NCI-H187 treated with DMSO at 0.1 percent for 48 hours (cell line): Measurements from ENCODE around the gene TIMM22.

Source experiments
- DNase-seq: peaks from one replicate; lab custom pipeline; 2025; lab: John Stamatoyannopoulos, UW

TIMM22 gene

DNA sequence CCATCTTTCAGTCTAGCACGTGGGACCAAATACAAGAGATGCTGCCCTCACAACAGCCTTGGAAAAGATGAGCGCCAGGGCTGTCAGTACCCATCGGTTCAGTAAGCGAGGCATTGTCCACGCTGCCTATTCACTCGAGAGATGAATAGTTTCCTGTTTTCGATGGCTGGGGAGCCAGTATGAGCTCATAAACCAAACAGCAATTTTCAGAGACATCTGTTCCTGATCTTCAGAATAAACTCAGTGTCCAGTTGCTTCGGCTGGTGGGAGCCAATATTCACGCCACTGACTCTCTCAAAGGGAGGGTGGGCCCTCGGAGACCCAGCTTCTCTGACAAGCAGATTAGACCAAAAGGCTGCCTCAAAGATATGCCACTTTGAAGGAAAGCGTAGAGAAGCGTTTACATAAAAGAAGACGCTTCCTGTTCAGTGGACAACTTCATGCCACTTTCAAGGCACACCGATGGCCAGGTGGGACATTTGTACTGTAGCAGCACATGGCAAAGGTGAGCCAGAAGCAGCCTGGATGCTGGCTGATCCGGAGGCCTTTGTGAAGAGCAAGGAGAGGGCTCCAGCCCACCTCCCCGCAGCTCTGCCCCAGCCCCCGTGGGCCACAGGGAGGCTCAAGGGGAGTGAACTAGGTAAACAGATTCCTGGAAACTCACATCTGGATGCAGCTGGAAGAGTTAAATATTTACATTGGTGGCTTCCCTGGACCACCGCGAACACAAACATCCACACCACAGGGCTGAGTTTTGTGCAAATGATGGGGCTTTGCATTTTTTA lies 6.0 kb downstream of the TIMM22 start:
- no peak for DNase-seq

DNA sequence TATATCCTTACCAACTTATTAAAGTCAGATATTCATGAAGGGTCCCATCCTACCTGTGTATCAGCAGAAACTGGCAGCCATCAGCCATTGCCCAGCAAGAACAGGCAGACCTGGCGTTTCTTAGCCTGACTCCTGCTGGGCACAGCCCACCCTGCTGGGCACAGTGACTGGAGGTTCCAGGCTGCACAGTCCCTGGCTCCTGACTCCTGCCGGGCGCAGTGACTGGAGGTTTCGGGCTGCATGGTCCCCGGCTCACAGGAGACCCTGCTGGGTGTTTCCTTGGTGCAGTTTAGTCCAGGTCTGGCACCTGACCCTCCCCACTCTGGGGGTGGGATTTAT lies 6.7 kb downstream of the TIMM22 start:
- DNase-seq = no peak

DNA sequence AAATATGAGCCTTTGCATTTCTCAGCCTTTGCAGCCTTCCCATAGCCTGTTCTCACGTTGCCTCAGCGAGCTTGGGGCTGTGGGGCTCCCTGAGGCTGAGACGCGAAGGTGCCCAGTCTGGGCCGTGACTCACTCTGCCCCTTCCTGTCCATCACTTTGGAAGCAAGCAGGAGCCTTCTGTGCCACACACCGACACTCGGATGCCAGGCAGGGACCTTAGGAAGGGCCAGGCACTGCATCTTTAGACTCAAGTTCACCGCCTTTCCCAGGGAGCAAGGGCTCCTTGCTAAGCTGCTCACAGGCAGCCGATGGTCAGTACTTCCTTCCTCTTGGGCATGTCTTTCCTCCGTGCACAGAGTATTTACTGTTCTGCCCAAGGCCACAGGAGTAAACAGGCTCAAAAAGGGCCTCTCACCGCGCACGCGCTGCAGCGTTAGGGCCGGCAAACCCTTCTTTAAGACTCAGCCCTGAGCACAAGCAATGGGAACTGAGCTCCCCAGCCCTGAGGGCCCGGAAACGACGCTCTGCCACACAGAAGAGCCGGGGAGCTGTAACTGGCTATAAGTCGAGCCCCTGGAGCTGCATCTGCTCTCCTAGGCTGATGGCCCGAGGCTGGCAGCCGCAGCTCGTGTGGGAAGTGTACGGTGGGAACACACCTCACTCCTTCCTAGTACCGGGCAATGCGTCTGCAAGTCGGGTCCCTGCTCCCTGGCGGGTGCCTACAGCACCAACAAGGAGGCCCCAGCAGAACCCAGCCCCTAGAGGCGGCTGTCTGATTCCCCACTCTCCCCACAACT lies 7.2 kb downstream of the TIMM22 start:
- no peak for DNase-seq

DNA sequence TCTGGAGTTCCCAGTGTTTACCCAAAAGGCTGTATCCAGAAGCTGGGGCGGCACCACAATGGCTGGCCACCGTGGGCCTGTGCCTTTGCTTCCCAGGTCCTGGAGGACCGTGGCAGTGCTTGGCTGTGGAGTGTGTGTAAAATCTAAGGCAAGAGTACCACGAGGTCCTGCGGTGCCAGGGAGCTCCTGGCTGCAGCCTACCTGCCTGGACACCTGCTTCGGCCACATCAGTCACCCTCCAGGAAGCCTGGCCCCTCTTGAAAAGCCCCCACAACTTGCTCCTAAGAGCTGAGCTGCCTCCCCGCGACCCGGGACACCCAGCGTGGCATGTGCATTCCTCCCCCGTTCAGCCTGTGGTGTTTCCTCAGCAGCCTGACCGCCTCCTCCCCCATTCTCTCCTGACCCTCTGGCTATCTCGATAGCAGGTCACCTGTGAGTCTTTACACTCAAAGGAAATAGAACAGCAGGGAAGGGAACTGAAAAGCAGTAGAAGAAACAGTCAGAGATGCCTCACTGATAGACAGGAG lies 7.9 kb downstream of the TIMM22 start:
- DNase-seq = no peak

DNA sequence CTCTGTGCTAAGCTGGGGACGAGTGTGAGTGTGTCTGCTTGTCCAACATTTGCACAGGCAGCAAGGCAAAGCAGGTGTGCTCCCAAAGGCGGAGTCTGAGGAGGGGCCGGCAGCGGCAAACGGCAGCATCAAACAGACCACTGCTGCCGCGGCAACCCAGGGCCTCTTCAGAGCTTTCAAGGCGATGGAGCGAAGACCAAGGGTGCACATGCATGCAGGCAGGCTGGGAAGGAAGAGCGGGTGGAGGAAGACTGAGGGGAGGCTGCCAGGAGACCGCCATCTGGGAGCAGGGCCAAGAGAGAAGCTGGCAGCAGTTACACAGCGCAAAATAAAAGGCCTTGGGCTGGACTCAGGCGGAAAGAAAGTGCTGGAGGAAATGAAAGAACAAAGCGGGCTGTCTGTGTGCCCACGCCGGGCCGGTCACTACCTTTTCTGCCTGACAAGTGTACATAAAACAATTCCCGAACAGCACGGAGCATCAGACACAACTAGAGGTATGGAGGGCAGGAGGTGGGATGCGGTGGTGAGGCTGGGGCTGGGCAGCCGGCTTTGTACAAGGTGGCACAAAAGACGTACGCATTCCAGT lies 8.5 kb downstream of the TIMM22 start:
- DNase-seq = no peak

DNA sequence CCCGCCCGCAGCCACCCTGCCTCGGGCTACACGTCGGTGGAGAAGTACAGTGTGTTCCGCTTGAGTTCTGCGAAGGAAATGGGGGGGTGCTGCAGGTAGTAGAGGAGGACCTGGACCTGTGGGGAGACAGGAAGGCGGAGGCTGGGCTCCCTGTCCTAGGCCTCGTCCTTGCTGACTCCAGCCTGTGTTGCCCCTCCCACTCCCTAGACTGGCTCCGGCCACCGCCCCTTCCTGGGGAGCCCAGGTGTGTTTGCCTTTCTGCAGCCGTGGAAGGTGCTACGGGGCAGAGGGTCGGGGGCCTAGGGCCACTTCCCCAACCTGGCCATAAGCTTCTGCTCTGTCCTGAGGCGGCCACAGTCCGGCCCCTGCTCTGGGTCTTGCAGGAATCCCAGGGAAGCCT lies 9.1 kb downstream of the TIMM22 start:
- DNase-seq = no peak

DNA sequence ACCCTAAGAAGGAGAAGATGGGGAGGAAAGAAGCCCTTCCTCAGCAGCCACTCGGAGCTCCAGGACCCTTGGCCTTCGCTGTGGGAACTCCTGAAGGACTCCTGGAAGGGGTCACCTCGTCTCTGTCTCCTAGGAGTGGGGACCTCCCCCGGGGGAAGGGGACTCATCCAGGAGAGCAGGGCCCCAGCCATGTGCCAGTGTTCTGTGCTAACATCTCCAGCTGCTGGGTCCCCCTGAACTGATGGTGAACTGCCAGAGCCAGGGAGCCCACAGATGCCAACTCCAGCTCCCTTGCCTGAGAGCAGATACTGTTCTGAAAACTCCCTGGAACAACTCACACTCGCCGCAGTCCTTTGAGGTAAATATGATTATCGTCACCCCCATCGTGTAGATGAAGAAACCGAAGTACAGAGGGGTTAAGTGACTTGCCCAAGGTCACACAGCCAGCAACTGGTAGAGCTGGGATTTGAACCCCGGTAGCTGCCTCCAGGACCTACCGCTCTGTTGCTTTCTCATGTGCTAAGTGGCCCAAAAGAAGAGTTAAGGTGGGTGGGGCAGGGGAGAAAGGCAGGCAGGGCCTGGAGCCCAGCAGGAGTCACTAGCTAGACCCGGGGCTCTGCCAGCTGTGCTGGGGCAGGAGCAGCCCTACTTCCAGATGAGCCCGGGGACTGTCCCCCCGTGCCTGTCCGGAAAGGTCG lies 10.5 kb downstream of the TIMM22 start:
- DNase-seq = no peak

DNA sequence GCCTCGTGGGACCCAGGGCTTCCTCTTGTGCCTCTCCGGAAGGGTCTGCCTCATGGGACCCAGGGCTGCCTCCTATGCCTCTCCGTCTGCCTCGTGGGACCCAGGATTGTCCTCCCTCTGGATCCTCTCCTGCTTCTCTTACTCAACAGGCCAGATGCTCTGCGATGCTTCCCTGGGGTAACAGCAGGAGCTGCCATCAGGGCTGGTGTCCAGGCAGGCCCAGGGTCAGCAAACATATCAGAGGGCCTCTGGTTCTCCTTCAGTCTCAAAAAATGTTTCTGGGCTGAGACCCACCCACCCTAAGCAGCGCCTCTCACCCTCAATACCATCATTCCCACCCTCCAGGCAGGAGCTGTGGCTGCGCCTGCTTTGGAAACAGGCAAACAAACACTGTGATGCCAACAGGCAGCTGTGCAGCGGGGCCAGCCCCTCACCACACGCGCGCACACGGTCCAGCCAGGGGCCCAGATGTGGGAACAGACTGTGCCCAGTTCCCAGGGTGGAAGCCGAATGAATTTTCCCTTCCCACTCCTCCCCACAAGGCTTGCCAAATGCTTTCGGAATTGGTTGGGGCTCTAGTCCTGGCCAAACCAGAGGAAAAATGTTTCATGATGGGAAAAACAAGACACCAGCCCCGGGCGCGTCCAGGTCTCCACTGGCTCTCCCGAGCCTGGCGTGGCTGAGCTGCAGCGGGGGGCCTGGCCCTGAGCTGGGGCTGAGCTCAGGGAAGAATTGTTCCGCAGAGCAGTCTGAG lies 11.3 kb downstream of the TIMM22 start:
- DNase-seq = no peak

DNA sequence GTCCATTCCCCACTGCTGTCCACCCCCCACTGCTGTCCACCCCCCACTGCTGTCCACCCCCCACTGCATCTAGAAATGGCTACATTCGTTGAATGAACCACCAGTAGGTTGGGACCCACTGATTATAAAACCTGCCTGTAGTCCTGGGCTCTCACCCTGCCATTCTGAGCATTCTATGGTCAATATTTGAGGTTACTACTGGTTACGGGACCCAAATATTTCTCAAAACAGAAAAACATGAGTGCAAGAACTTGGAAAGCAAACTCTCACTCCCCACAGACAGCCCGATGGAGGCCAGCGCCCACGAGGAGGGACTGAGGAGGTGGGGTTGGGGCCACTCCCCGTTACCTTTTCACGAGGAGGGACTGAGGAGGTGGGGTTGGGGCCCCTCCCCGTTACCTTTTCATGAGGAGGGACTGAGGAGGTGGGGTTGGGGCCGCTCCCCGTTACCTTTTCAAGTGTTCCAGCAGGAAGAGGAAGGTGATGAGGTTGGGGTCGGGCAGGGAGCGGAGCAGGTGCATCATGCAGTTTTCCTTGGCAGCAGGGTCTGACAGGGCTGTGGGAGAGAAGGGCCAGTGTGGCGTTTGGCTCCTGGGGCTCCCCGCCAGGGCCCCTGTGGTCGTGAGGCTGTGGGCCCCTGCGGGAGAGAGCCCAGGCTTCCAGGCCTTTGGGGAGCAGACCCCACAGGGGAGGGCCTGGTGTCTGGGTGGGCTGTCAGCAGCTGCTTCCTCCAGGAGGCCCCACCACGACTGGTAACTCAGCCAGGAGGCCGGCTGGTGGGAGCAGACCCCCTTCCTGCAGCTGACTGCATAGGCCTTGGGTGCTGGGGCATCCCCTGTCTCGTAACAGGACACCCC lies 12.5 kb downstream of the TIMM22 start:
- DNase-seq = no peak

DNA sequence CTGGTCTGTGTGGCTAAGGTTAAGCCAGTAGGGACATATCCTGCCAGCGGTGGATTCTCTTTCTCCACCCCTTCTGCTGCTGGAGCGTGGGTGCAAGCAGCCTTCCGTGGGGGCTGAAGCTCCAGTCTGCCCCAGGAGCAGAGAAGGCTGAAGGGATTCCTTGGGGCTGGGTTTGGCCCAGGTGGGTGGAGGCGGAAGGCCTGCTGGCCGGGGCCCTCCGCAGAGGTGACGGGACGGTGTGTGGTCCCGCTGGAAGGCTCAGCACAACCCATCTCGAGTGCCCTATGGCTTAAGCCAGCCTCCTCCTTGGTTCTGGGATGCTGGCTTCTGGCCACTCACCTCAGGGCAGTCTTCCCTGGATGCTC lies 13.1 kb downstream of the TIMM22 start:
- DNase-seq = no peak

DNA sequence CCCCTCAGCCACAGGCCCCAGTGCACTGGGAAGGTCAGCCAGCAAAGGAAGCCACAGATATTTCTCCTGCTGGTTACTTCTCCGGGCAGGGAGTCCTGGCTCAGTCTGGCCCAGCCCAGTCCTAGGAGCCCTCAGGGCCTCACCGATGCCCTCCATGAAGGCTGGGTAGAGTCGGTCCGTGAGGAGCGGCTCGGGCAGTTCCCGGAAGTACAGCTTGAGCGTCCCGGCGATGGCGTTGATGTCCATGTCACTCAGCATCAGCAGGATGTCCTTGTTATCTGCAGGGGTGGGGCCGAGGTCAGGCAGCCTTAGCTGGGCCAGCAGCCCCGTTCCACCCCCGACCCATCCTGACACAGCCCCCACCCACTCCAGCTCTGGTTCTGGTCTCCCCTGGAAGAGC lies 13.7 kb downstream of the TIMM22 start:
- DNase-seq = no peak

DNA sequence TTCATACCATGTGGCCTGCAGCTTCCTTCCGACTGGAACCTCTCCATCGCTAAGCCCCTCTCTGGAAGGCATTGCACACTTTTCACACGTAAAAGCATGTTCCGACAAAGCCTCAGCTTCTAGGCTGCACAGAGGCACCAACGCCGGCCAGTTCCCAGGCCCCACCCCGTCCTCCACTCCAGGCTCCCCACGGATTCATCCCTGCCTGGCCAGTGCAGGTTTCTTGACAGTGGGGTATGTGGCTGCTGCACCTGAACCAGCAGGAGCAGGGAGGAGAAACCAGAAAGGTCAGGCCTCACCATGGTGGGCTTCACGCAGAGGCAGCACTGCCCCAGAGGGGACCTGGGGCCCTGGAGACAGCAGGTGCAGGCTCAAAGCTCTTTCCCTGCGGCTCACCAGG lies 14.2 kb downstream of the TIMM22 start:
- no peak for DNase-seq

DNA sequence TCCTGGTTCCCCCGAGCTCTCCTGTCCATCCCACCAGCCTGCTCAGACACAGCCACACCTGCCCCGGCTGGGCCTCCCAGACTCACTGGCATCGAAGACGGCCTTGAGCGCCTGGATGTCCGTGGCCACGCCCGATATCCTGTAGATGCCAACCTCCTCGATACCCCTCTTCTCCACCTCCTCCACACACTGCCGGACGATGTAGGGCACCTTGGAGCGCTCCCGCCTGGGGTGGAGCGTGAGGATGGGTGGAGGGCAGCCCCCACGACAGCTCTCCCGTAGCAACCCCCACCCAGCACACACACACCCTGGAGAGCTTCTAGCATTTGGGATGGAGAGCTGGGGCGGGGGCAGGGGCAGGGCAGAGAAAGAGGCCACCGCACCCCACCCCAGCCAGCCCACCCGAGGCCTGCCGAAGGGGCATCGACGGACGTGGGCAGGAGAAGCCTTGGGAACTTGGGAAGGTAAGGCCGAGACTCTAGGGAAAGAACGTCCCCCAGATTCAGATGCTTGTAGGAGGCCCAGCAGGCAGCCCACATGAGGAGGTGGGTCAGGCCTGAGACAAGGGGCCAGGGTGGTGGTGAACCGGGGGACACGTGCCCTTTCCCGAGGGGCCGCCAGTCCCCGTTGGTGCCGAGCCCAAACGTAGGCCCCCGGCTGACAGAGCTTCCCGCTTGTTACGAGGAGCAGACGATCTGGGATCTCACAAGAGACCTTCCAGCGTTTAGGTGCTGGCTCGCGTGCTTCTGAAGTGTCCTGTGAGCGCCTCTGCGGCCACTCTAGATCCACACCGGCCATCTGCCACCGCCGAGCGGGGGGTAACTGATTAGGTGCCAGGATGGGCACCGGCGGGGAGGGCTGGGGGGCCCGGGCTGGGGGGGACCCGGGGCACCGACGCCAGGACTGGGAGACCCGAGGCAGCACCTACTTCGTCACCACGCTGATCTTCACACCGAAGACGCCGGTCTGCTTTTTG lies 15.1 kb downstream of the TIMM22 start:
- DNase-seq = no peak

DNA sequence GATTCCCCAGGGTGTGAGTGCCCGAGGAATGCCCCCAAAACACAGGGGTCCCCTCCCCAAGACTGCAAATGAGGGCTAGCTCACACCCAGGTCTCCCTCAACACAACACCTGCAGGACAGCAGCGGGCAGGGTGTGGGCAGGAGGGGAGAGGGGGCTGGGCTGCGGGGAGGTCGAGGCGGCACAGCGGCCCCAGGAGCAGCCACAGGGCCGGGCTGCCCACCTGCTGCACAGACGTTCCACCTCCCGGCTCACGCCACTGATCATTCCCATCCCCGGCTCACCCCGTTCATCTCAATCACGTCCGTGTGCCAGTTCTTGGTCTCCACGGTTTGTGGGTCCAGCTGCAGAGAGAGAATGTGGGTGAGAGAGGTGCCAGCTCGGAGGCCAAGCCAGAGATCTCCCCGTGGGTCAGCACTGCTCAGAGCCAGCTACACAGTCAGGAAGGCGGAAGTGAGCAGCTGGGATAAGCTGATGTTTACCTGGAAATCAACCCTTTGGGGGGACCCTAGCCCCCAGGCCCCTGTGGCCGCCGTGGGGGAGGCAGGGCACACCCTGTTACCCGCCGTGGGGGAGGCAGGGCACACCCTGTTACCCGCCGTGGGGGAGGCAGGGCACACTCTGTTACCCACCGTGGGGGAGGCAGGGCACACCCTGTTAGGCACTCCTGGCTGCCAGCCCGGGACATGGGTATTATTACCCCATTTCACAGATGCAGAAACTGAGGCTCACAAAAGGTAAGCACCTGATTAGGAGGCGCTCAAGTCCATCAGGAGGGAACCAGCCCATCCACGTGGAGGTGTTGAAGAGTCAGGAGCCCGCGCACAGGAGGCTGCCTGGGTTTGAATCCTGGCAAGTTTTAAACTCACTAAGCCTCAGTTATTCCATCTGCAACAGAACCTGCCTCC lies 16.1 kb downstream of the TIMM22 start:
- no peak for DNase-seq

DNA sequence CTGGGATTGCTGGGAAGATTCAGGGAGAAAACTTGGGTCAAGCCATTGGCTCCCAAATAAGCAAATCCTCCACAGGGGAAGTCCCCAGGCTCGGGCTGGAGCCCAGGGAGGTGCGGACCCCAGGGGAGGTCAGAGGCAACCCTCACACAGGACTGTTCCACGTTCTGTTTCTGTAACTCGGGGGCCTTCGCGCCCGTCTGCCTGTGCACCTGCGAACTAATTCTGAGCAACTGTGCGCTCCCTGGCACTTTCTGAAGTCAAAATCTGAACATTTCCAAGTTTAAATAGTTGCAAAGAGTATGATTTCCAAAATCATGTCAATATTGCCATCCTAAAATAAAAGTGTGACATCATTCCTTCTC lies 16.8 kb downstream of the TIMM22 start:
- DNase-seq = no peak

DNA sequence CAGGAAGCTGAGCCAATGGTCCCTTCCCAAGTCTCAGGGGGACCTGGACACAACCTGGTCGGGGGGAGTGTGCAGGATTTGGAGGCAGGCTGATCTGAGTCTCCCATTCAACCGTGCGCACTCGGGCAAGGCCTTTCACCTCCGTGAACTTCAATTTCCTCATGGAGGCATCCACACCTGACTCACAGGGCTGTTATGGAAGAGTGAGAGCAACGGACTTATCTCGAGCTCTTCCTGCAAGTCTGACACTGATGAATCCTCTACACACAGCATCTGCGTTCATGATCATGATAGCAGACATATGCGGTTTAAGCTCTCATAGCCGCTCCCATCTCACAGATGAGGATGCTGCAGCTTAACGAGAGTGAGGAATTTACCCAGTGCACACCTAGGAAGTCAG lies 21.6 kb downstream of the TIMM22 start:
- no peak for DNase-seq

DNA sequence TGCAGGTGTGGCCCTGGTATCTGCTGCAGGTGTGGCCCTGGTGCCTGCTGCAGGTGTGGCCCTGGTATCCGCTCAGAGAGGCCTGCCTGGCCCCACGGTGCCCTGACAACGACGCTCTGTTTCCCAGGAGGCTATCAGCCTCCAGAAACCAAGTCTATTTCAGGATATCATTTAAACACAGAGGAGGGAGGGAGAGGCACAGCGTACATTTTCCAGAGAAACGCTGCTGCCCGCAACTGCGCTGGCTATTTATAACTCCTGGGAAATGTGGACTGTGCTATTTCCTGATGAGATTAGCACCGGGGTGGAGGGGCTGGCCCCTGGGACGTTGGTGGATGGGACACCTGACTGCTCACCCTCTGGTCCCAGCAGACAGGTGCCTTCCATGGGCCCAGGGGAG lies 22.5 kb downstream of the TIMM22 start:
- no peak for DNase-seq

DNA sequence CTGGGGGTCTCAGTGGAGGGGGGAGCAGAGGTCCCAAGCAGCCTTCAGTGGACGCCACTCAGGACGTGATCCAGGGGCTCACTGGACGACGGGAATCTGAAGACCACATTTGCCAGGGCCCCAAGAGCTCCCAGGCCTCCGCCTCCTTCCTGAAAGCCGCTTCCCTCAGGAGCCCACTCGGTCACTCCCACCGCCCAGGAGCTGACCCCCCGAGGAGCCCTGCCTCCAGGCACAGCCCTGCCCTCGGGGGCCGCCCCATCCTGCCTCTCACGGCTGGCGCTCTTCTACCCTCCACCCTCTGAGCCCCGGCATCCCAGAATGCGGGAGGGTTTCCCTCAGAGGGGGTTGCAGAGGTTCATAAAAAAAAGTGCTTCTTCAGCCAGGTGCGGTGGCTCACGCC lies 24.2 kb downstream of the TIMM22 start:
- no peak for DNase-seq
